Measurements from ENCODE around the gene WNT9B.
A peak's percentile ranks its signal among the peaks of the same experiment; 100 is the strongest.
"Not testable (repeated sequence)": the region's sequence is repeated elsewhere in the genome, so short reads cannot be mapped to it uniquely, and the experiment has no call there.

The WNT9B gene

DNA sequence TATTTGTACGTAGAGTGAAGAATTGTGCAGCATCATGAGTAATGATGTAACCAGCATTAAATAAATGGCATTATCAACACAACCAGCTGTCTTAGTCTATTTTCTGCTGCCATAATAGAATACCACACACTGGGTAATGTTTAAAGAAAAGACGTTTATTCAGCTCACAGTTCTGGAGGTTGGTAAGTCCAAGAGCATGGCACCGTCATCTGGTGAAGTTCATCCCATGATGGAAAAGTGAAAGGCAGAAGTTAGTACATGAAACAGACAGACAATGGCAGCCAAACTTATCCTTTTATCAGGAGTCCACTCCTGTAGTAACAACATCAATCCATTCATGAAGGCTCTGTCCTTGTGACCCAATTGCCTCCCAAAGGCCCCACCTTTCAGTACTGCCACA is 65.2 kb downstream of the WNT9B start:
- no peak for DNase-seq

DNA sequence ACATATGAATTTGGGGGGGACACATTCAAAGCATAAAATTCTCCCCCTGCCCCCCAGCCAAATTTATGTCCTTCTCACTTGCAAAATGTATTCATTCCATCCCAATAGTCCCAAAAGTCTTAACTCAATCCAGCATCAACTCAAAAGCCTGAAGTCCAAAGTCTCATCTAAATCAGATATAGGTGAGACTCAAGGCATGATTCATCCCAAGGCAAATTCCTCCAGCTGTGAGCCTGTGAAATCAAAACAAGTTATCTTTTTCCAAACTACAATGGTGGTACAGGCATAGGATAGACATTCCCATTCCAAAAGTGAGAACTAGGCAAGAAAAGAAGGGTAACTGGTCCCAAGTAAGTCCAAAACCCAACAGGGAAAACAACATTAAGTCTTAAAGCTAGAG is 65.7 kb downstream of the WNT9B start:
- no peak for DNase-seq

DNA sequence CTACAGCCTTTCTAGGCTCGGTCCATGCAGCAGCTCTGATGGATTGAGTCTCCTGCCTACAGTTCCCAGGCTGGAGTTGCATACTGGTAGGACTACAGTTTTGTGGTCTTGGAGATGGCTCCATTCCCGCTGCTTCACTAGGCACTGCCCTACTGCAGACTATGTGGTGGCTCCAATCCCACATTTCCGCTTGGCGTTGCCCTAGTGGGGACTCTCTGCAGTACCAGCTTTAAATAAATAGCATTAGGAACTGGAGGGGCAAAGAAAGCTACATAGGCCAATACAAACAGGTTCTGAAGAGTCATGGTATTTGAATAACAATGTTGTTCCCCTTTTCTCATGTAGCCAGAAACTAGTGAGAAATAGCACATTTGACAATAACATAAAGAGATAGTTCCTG is 66.1 kb downstream of the WNT9B start:
- DNase-seq = no peak

DNA sequence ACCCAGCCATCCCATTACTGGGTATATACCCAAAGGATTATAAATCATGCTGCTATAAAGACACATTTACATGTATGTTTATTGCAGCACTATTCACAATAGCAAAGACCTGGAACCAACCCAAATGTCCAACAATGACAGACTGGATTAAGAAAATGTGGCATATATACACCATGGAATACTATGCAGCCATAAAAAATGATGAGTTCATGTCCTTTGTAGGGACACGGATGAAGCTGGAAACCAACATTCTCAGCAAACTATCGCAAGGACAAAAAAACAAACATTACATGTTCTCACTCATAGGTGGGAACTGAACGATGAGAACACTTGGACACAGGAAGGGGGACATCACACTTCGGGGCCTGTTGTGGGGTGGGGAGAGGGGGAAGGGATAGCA is 70.6 kb downstream of the WNT9B start:
- not testable (repeated sequence) for DNase-seq

DNA sequence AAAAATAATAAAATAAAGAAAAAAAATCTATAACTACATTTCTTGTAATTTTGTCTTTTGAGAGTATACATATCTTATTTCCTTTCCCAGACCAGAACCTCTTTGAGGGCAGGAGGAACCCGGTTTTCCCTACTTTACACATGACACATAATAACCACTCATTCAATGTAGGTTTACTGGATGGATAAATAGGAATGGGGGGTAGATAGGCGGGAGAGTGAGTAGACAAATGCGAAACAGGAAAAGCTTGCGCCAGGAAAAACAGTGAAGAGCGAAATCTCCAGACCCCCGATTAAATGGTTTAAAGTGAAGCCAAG is 71.1 kb downstream of the WNT9B start:
- DNase-seq = no peak

DNA sequence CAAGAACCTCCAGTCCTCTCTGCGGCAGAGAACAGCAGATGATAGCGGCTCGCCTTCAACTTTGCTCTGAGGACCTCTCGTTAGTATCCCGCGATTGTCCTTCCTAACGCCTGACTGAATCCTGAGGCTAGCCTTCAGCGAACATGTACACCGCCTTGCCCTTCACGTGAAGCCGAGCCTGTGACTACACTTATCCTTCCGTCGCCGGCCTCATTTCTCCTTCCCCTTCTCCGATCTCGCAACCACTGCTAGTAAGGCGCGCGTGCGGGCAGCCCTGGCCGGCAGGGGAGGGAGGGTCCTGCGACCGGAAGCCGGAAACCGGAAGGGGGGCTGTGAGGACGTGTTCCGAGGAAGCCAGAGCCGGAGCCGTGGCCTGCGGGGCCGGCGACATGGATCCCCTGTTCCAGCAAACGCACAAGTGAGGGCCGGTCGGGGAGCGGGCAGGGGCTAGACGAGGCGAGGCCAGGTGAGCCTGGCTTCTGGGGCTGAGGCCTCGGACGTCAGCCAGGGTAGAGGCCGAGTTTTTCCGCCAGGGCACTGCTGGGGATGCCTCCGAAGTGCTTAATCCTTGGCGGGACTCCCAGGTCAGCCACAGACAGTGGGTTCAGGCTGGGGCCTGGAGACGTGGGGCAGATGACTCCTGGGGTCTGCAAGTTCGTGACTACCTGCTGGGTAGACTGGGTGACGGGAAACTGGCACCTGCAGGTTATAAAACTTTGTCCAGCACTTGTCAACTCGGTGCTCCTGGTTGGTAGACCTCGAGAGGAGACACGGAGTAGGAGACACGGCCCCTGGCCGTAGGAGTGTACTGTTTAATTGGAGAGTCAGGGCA is 71.6 kb downstream of the WNT9B start, which contains the start of gene GOSR2:
Gene GOSR2, plus strand, starts transcription at position 357 of the 832 bp plus-strand sequence. Its CDS starts 33 bp downstream, at position 390.
- DNase-seq = peak; percentile 79

DNA sequence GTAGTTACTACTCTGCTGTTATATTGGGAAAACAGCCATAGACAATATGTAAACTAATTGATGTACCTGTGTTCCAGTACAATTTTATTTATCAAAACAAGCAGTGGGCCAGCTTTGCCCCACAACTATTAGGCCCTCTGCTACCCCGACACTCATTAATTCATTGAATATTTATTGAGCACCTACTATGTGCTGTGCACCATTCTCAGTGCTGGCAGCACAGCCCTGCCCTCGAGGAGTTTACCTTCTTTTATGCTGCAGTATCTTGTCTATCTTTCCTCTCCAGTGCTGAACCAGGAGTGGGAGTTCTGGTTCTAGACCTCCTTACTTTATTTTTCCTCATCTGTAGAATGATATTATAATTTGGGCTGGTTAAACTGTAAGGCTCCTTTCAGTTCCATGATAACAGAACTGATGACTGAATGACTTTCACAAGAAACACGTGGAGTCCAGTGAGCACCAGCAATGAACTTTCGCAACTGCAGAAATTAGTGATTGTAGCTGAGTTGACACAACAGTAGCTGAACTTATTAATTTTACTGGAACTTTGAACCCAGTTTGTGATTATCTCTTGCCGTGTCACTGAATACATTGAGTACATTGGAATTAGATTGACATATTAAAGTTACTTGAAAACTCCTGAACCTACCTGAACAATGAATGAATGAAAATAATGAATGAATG is 73.9 kb downstream of the WNT9B start:
- DNase-seq = no peak

DNA sequence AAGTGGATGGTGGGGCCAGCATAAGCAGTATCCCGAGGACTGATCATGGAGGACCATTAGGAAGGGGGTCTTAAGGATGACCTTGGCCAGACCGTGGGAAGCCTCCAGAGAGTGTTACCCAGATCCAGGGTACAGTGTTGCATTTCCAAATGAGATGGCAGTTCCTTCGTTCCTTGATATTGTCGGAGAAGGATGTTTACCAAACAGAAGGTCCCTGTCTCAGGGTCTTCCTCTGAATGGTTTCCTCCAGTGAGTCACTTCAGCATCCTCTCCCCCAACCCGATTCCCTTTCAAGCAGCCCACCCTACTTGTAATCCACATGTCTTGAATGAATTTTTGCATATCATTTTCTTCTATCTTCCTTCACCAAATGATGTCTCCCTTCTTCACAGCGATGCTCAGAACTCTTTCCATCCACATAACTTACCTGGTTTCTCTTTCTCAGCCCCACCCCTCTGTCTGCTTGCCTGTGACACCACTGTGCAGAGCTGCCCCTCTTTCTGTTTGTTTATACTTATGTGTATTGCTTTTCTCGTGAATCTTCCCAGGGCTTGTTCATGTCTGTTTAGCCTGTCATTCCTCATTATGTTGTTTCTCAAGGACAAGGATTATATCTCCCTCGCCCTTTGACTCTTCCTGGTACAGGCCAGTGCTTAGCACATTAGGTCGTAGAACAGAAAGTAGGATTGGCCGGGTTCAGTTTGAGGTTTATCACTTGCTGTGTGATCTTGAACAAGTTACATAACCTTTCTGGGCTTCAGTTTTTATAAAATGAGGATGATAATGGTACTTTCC is 77.3 kb downstream of the WNT9B start:
- no peak for DNase-seq

DNA sequence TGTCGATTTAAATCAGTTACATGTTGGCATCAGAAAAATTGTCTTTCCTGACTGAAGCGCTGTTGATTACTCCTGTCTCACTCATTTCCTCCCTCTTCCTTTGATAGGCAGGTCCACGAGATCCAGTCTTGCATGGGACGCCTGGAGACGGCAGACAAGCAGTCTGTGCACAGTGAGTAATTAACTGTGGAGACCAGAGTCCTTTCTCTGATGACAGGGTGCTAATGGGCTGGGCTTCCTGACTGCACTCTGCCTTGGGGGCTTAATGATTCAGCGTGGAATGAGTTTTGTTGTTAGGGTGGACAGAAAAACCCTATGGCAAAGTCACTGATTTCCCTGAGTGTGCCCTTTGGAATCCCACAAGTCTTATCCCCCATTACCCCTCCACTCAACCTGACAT is 78.0 kb downstream of the WNT9B start:
- no peak for DNase-seq

DNA sequence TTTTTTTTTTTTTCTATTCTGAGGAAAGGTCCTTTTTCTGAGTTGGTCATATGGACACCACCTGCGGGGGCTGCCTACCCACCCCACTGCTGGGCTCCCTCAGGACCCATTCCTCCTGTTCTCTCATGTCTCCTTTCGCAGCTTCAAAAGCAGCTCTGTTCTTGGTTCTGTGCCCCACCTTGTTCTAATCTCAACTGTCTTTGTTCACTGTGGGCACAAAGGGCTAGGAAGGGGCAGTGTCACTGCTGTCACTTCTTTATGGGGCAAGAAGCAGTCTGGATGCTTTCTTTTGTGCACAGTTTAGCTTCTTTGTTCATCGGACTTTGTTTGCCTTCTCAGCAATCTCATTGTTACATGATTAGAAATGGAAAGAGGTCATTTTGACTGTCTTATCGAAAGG is 78.7 kb downstream of the WNT9B start:
- no peak for DNase-seq

DNA sequence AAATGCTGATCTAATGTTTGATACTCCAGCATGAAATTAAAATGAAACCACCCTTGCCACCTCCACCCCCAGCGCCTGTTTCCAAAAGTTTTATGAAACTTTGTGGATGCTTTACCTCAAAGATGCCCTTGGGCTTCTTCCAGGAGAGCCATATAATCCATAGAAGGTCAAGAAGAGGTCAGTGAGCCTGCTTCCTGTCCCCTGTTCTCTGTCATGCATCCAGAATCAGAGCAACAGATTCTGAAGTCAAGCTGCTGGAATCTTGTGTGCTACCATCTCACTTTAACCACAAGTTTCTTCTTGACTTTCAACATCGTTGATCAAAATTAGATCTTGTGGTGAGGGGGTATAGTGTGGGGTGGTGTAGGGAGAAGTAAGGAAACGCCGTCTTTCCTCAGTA is 80.2 kb downstream of the WNT9B start:
- no peak for DNase-seq

DNA sequence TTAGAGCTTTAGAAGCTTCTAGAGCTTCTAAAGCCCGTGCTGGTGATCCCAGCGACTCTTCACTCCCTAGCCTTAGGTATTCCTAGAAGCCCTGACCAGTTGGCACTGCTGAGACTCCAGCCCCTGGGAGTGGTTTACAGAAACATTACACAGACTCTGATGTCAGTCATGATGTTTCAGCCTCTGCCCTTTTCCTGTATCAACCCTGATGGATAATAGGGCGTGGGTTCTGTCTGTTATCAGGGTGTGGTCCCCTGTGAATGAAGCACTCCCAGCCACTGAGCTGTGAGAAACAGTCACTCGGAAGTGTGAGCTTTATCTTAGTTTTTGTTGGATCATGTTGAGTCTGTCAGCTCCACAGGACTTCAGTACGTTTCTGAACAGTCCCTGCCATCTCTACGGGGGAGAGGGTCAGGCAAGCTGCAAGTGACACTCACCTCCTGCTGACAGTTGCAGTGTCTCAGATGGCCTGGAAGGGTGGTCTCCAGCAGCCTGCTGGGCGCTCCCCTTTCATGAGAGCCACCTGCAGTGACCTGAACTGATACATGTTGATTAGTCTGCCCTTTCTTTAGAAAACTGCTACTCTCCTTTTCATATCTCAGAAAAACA is 84.4 kb downstream of the WNT9B start:
- no peak for DNase-seq

All from effector CD4-positive, alpha-beta T cell (primary cell).